Endodermal cell (in vitro differentiated cells): ENCODE results near the gene SLC35E2B. TPM values are rescaled to one million over a fixed set of nuclear protein-coding genes. Genes with fewer than 3 reads are reported as not detected.
A peak's percentile ranks its signal among the peaks of the same experiment; 100 is the strongest.

Experiments
- DNase-seq: peaks from one replicate; pipeline ENCODE4 v3.0.0-alpha.2; 2017
- H3K27ac ChIP-seq: 2 replicates; pipeline ENCODE4 v1.5.1; 2013; ENCODE audit warnings: mild to moderate bottlenecking, low read depth, low read length, moderate library complexity
- H3K27me3 ChIP-seq: 2 replicates; pipeline ENCODE4 v1.6.1; 2013; ENCODE audit warnings: mild to moderate bottlenecking, low read length, moderate library complexity; ENCODE audit not compliant: insufficient read depth, control insufficient read depth, poor library complexity, severe bottlenecking
- H3K36me3 ChIP-seq: 2 replicates; pipeline ENCODE4 v1.7.0; 2013; ENCODE audit warnings: mild to moderate bottlenecking, low read length, moderate library complexity; ENCODE audit not compliant: control insufficient read depth, insufficient read depth
- H3K4me1 ChIP-seq: one replicate; pipeline ENCODE4 v1.7.0; 2013; ENCODE audit warnings: low read length; ENCODE audit not compliant: control insufficient read depth, insufficient read depth
- H3K4me3 ChIP-seq: 2 replicates; pipeline ENCODE4 v1.5.1; 2013; ENCODE audit warnings: mild to moderate bottlenecking, low read length, moderate library complexity
- H3K9ac ChIP-seq: 2 replicates; pipeline ENCODE4 v1.6.1; 2013; ENCODE audit warnings: mild to moderate bottlenecking, low read length, moderate library complexity; ENCODE audit not compliant: poor library complexity, severe bottlenecking; ENCODE audit errors: extremely low read depth
- H3K9me3 ChIP-seq: 2 replicates; pipeline ENCODE4 v1.6.1; 2013; ENCODE audit warnings: mild to moderate bottlenecking, low read length, moderate library complexity; ENCODE audit not compliant: control insufficient read depth
- H3K27ac Mint-ChIP-seq: 2 replicates; pipeline ENCODE4 v1.8.0; 2020; ENCODE audit warnings: mixed read lengths
- H3K27me3 Mint-ChIP-seq: 2 replicates; pipeline ENCODE4 v1.8.0; 2021; ENCODE audit warnings: mild to moderate bottlenecking, mixed read lengths; ENCODE audit not compliant: insufficient read depth
- H3K36me3 Mint-ChIP-seq: 2 replicates; pipeline ENCODE4 v1.8.0; 2020; ENCODE audit warnings: low read depth, mixed read lengths
- H3K4me1 Mint-ChIP-seq: 2 replicates; pipeline ENCODE4 v1.8.0; 2020; ENCODE audit warnings: mixed read lengths
- H3K4me3 Mint-ChIP-seq: 2 replicates; pipeline ENCODE4 v1.8.0; 2020; ENCODE audit warnings: mild to moderate bottlenecking, moderate library complexity, mixed read lengths
- H3K9me3 Mint-ChIP-seq: 2 replicates; pipeline ENCODE4 v1.8.0; 2020; ENCODE audit warnings: mild to moderate bottlenecking, mixed read lengths
- CTCF ChIP-seq: fragments of 200-600 bp; sonication (generic); conservative IDR thresholded peaks from 2 replicates; pipeline ENCODE4 v1.5.0; 2021; ENCODE audit warnings: antibody characterized with exemption, mild to moderate bottlenecking
- WGBS, 2 experiments: methylation state at CpG; one replicate each; pipeline versions ENCODE4 v1.1.5 to v1.1.7; 2013; ENCODE audit warnings: missing lambda C conversion rate in 2 of 2, mixed read lengths in 1 of 2; ENCODE audit not compliant: insufficient coverage in 1 of 2, insufficient read length in 1 of 2; 5-methylcytosine and 5-hydroxymethylcytosine counted together
- total RNA-seq, 2 donors: library from RNA; stranded (reverse); fragmentation: NEBNext Ultra II Directional in 1 of 2; extraction: Animal tissue kit (Norgen Biotek cat#: 25700) in 1 of 2; gene quantifications; 2 replicates in 1 of 2; 3 replicates in 1 of 2; pipeline ENCODE4 v1.2.1, GENCODE V29; 2021

SLC35E2B gene
- total RNA-seq, 2 donors from 2014 or later = 51.2 to 56.9 TPM

- H3K27me3 Mint-ChIP-seq = no peaks in the 10 kb centered on the region
- Histone ChIP-seq H3K9me3 (no peaks in the 10 kb centered on the region), H3K4me1 (peaks cover 8% of the 10 kb centered on the region), H3K36me3 (peaks cover 18% of the 10 kb centered on the region), H3K27ac (no peak overlapping the region), H3K27me3 (no peaks in the 10 kb centered on the region), H3K9ac (no peak overlapping the region), H3K4me3 (no peak overlapping the region)
- H3K36me3 Mint-ChIP-seq = peaks cover 10% of the 10 kb centered on the region
- no peak overlapping the region for H3K27ac Mint-ChIP-seq
- no peak for DNase-seq
- H3K4me3 Mint-ChIP-seq = no peak overlapping the region
- no peak for TF ChIP-seq CTCF
- 94 to 95% methylated on average over 12 to 31 of the region's 31 CpGs for WGBS, 2 experiments
- no peaks in the 10 kb centered on the region for H3K4me1 Mint-ChIP-seq
- H3K9me3 Mint-ChIP-seq = no peaks in the 10 kb centered on the region
Measured at GRCh38 chr1:1621173-1622009, 71.2 kb downstream of the SLC35E2B start.

GRCh38 chr1:1620433-1621139 is 72.0 kb downstream of the SLC35E2B start:
- H3K9ac ChIP-seq = no peak overlapping the region
- WGBS, 2 experiments = 93 to 94% methylated on average over 9 to 16 of the region's 16 CpGs
- no peak overlapping the region for H3K4me3 Mint-ChIP-seq
- no peaks in the 10 kb centered on the region for H3K4me1 Mint-ChIP-seq
- no peak for TF ChIP-seq CTCF
- DNase-seq = no peak
- peaks cover 18% of the 10 kb centered on the region for H3K36me3 ChIP-seq
- H3K4me1 ChIP-seq = peaks cover 8% of the 10 kb centered on the region
- no peaks in the 10 kb centered on the region for H3K9me3 Mint-ChIP-seq
- no peaks in the 10 kb centered on the region for H3K9me3 ChIP-seq
- H3K27ac Mint-ChIP-seq = no peak overlapping the region
- H3K27me3 Mint-ChIP-seq = no peaks in the 10 kb centered on the region
- H3K27me3 ChIP-seq = no peaks in the 10 kb centered on the region
- peaks cover 10% of the 10 kb centered on the region for H3K36me3 Mint-ChIP-seq
- H3K4me3 ChIP-seq = no peak overlapping the region
- no peak overlapping the region for H3K27ac ChIP-seq

GRCh38 chr1:1619917-1620361 is 72.7 kb downstream of the SLC35E2B start:
- H3K27ac ChIP-seq = no peak overlapping the region
- peaks cover 18% of the 10 kb centered on the region for H3K36me3 ChIP-seq
- no peak overlapping the region for H3K4me3 ChIP-seq
- WGBS, 2 experiments = 85 to 86% methylated on average over 5 to 14 of the region's 14 CpGs
- H3K4me3 Mint-ChIP-seq = no peak overlapping the region
- H3K9me3 ChIP-seq = no peaks in the 10 kb centered on the region
- no peak overlapping the region for H3K27ac Mint-ChIP-seq
- peak; percentile 74 for TF ChIP-seq CTCF
- H3K36me3 Mint-ChIP-seq = peaks cover 10% of the 10 kb centered on the region
- no peaks in the 10 kb centered on the region for H3K9me3 Mint-ChIP-seq
- no peaks in the 10 kb centered on the region for H3K4me1 Mint-ChIP-seq
- H3K4me1 ChIP-seq = peaks cover 8% of the 10 kb centered on the region
- no peaks in the 10 kb centered on the region for H3K27me3 Mint-ChIP-seq
- no peak overlapping the region for H3K9ac ChIP-seq
- no peaks in the 10 kb centered on the region for H3K27me3 ChIP-seq
- peak; percentile 90 for DNase-seq
